Parathyroid adenoma (tissue), 2 donors: ENCODE measurements around the gene CLEC4E.
"Not testable (repeated sequence)": the region's sequence is repeated elsewhere in the genome, so short reads cannot be mapped to it uniquely, and the experiment has no call there.

Experiments used
- H2AFZ ChIP-seq: fragments of 300-600 bp; sonication (generic); one replicate; pipeline ENCODE4 v1.7.0; 2017; ENCODE audit warnings: antibody characterized with exemption, mild to moderate bottlenecking
- H3K27ac ChIP-seq: fragments of 300-600 bp; sonication (generic); one replicate; pipeline ENCODE4 v1.7.0; 2017
- H3K27me3 ChIP-seq: fragments of 300-600 bp; sonication (generic); one replicate; pipeline ENCODE4 v1.7.0; 2017; ENCODE audit warnings: low read length; ENCODE audit not compliant: control insufficient read depth, insufficient read depth
- H3K36me3 ChIP-seq: fragments of 300-600 bp; sonication (generic); one replicate; pipeline ENCODE4 v1.7.0; 2017; ENCODE audit warnings: low read length; ENCODE audit not compliant: control insufficient read depth, insufficient read depth
- H3K4me1 ChIP-seq: fragments of 300-600 bp; sonication (generic); one replicate; pipeline ENCODE4 v1.7.0; 2017; ENCODE audit warnings: control low read depth
- H3K4me2 ChIP-seq: fragments of 300-600 bp; sonication (generic); one replicate; pipeline ENCODE4 v1.7.0; 2017; ENCODE audit warnings: low read length
- H3K4me3 ChIP-seq: fragments of 300-600 bp; sonication (generic); one replicate; pipeline ENCODE4 v1.7.0; 2017; ENCODE audit warnings: low read depth, low read length
- H3K79me2 ChIP-seq: fragments of 300-600 bp; sonication (generic); one replicate; pipeline ENCODE4 v1.7.0; 2017; ENCODE audit warnings: control low read depth
- H3K9ac ChIP-seq: fragments of 300-600 bp; sonication (generic); one replicate; pipeline ENCODE4 v1.7.0; 2017; ENCODE audit warnings: mild to moderate bottlenecking
- H3K9me3 ChIP-seq: fragments of 300-600 bp; sonication (generic); one replicate; pipeline ENCODE4 v1.7.0; 2017; ENCODE audit warnings: low read length; ENCODE audit not compliant: control insufficient read depth
- CTCF ChIP-seq: fragments of 300-600 bp; sonication (generic); IDR thresholded peaks from one replicate; pipeline ENCODE4 v1.7.0; 2017; ENCODE audit warnings: antibody characterized with exemption, mild to moderate bottlenecking
- donor health status: primary hyperparathyroidism.

The CLEC4E gene

GRCh38 chr12:8577879-8578278 is 37.2 kb upstream of the CLEC4E start:
- Histone ChIP-seq H3K36me3 (no peaks in the 10 kb centered on the region), H3K27ac (no peak overlapping the region), H3K4me2 (no peak overlapping the region), H2AFZ (no peak overlapping the region), H3K9ac (no peak overlapping the region), H3K4me1 (no peaks in the 10 kb centered on the region), H3K79me2 (no peaks in the 10 kb centered on the region), H3K4me3 (no peak overlapping the region), H3K9me3 (no peaks in the 10 kb centered on the region), H3K27me3 (no peaks in the 10 kb centered on the region)
- no peak for TF ChIP-seq CTCF

- no peaks in the 10 kb centered on the region for H3K27me3 ChIP-seq
These were observed 31.8 kb upstream of the CLEC4E start for GRCh38 chr12:8572507-8572906.

DNA sequence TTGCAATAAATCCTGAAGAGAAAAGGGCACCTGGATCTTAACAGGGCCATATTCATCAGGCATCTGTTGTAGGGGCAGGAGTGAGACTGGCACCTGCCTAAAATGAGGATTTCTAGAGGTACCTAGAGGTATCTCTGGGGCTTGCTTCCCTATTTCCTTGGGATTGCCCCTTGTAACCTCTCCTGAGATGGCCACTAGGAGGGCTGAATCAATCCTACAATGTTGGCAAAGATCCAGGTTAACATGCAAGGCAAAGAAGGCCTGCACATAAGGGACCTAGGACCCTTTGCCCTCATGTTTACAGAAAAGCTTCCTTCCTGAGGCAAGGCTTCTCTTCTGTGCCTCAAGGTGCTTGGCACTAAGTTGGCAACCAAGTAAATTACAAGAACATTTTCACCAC is 25.8 kb upstream of the CLEC4E start:
- Histone ChIP-seq H3K9ac (no peak overlapping the region), H3K27ac (peak overlapping the region; percentile 29), H3K36me3 (no peaks in the 10 kb centered on the region), H3K9me3 (no peaks in the 10 kb centered on the region), H2AFZ (no peak overlapping the region), H3K4me3 (no peak overlapping the region), H3K4me1 (no peaks in the 10 kb centered on the region), H3K4me2 (no peak overlapping the region), H3K79me2 (no peaks in the 10 kb centered on the region), H3K27me3 (no peaks in the 10 kb centered on the region)
- no peak for TF ChIP-seq CTCF

More at GRCh38 chr12:8572507-8572906, 31.8 kb upstream of the CLEC4E start:
- Histone ChIP-seq H3K36me3 (no peaks in the 10 kb centered on the region), H3K4me2 (no peak overlapping the region), H2AFZ (peak overlapping the region; percentile 2), H3K9me3 (no peaks in the 10 kb centered on the region), H3K79me2 (no peaks in the 10 kb centered on the region), H3K4me3 (no peak overlapping the region), H3K9ac (no peak overlapping the region), H3K27ac (no peak overlapping the region), H3K4me1 (no peaks in the 10 kb centered on the region)
- TF ChIP-seq CTCF, result no peak

GRCh38 chr12:8566052-8566451 is 25.3 kb upstream of the CLEC4E start:
- H3K9me3 ChIP-seq, H3K9ac ChIP-seq, H3K79me2 ChIP-seq, H3K4me3 ChIP-seq, H2AFZ ChIP-seq, H3K36me3 ChIP-seq, H3K4me1 ChIP-seq, H3K27me3 ChIP-seq, H3K4me2 ChIP-seq: not testable (repeated sequence)
- H3K27ac ChIP-seq, result peak overlapping the region; percentile 29

DNA sequence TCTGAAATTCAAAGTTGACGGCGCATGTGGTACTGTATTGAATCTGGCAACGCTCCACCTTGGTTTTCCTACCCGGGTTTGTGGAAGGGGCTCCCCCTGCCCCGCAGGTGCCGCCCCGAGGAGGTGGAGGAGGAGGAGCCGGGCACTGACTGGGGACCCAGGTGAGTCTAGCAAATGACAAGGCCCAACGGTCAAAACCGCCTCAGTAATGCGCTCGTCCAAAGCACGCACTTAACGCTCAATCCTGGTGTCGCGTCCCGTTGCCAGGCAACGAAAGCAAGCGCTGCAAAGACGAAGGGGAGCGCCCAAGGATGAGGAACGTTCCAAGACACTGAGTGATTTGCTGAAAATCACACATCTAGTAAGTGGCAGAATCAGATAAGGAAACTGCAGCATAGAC is 24.0 kb upstream of the CLEC4E start:
- Histone ChIP-seq H2AFZ (no peak overlapping the region), H3K36me3 (no peaks in the 10 kb centered on the region), H3K27me3 (no peaks in the 10 kb centered on the region), H3K9ac (no peak overlapping the region), H3K4me2 (no peak overlapping the region), H3K4me1 (no peaks in the 10 kb centered on the region), H3K9me3 (no peaks in the 10 kb centered on the region), H3K79me2 (no peaks in the 10 kb centered on the region), H3K4me3 (no peak overlapping the region), H3K27ac (no peak overlapping the region)
- no peak for TF ChIP-seq CTCF
